ENCODE data around the gene SCRT2.

DNA sequence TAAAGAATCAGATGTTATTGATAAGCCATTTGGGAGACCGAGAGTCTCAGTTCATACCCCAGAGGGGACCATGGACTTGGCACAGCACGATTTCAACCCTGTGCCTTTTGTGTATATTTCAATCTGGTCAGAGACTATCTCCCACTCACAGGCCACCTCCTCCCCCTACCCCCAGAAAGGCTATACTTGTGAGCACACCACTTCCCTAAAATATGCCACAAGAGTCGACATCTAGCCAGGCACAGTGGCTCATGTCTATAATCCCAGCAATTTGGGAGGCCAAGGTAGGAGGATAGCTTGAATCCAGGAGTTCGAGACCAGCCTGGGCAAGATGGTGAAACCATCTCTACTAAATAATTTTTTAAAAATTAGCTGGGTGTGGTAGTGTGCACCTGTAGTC lies 51.9 kb downstream of the SCRT2 start:
- no peak for TF ChIP-seq CTCF (IDR thresholded peaks at IDR 0.05; ENCODE audit: low read depth, low read length)
- no peak for TF ChIP-seq EZH2phosphoT487 (IDR thresholded peaks at IDR 0.05; ENCODE audit: low read depth)

Measured in OCI-LY3 (cell line).